GM13976 (cell line): ENCODE measurements around the gene GALNT5.

Experiments used
- DNase-seq: peaks from one replicate; pipeline ENCODE4 v3.0.0; 2012; ENCODE audit warnings: low spot score
- in situ Hi-C: fragments of 300-500 bp; cut with MboI; formaldehyde crosslinking; loops from one replicate; pipeline ENCODE4 v1.12.0; 2022; ENCODE audit warnings: low sequenced_read_pairs, mixed read lengths, inconsistent platforms; ENCODE audit not compliant: unreplicated experiment
- TF ChIP-seq, protein P1 (sequence below): IDR thresholded peaks from 2 replicates; pipeline ENCODE4 v1.5.1; 2012; ENCODE audit warnings: borderline replicate concordance, mild to moderate bottlenecking; ENCODE audit not compliant: insufficient read depth; ENCODE audit errors: extremely low read depth, missing control alignments, control extremely low read depth

Gene GALNT5

DNA sequence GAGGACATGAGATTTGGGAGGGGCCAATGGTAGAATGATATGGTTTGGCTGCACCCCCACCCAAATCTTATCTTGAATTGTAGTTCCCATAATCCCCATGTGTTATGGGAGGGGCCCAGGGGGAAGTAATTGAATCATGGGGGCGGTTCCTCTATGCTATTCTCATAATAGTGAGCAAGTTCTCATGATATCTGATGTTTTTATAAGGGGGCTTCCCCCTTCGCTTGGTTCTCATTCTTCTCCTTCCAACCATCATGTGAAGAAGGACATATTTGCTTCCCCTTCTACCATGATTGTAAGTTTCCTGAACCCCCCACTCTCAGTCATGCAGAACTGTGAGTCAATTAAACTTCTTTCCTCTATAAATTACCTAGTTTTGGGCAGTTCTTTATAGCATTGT lies 105.1 kb downstream of the GALNT5 start:
- in situ Hi-C loops: no loop called here
- DNase-seq: no peak
- TF ChIP-seq, protein P1, sequence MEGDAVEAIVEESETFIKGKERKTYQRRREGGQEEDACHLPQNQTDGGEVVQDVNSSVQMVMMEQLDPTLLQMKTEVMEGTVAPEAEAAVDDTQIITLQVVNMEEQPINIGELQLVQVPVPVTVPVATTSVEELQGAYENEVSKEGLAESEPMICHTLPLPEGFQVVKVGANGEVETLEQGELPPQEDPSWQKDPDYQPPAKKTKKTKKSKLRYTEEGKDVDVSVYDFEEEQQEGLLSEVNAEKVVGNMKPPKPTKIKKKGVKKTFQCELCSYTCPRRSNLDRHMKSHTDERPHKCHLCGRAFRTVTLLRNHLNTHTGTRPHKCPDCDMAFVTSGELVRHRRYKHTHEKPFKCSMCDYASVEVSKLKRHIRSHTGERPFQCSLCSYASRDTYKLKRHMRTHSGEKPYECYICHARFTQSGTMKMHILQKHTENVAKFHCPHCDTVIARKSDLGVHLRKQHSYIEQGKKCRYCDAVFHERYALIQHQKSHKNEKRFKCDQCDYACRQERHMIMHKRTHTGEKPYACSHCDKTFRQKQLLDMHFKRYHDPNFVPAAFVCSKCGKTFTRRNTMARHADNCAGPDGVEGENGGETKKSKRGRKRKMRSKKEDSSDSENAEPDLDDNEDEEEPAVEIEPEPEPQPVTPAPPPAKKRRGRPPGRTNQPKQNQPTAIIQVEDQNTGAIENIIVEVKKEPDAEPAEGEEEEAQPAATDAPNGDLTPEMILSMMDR: no peak

DNA sequence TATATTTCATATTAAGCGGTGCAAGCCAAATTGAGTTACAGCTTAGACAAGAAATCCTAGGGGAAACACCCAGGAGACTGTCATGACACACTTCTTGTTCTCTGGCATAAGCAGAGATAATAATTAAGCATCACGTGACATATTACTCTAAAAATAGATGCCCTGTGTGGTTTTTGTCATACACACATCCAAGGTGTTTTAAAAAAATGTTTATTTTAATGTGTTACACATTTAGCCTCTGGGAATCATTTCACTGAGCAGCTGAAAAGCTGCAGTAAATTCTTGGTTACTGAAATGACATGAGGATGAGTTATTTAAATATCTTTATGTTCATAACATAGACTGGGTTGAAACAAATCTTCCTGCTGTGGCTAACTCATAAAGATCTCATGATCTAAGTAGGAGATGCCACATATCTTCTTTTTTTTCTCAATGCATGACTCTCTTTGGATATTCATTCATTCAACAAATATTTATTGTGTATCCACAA lies 106.2 kb downstream of the GALNT5 start:
- TF ChIP-seq, protein P1: no peak
- no peak for DNase-seq
- in situ Hi-C loops: no loop called here
